HG02870 (cell line): ENCODE data around the gene ZDHHC18.
"Not testable (repeated sequence)": the region's sequence is repeated elsewhere in the genome, so short reads cannot be mapped to it uniquely, and the experiment has no call there.

Source experiments
- ATAC-seq: cut with Tn5 transposase; IDR thresholded peaks from one replicate; pipeline ENCODE4 v1.9.1; 2021; ENCODE audit warnings: mild to moderate bottlenecking, moderate library complexity; ENCODE audit not compliant: unreplicated experiment

Gene ZDHHC18

DNA sequence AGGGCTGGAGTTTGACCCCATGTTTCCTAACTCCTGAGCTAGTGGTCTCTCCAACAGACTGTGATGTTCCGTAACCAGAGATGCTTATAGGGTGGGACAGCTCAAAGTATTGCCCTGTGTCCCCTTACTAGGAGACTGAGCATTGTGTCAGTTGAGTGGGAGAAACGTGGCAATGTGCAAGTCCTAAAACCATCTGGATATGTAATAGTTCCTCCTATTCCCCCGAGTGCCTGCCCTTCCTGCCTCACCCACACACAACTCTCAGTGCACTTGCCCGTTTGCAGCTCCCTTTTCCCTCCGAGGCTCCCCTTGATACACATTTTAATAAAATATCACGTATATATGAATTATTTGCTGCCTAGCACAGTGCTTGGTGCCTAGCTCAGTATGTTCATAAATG, 35.3 kb upstream of the ZDHHC18 start:
- ATAC-seq: no peak

DNA sequence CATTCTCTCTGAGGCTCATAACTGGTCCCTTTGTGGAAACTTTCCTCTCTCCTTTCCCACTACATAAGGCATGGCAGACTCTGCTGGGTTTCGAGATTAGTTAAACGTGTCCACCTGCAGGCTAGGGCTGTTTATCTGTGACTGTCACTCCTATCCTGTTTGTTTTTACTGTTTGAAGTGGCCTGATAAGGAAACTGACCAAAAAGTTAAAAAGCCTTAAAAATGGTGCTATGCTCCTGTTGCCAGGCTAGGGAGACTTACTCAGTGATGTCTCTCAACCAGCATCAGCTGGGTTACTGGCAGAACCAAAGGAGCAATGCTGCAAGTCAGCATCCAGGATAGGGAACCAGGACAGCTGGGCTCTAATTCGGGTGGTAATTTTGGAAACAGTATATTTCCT, 34.9 kb upstream of the ZDHHC18 start:
- ATAC-seq: no peak

GRCh38 chr1:26792924-26793323, 33.6 kb upstream of the ZDHHC18 start:
- no peak for ATAC-seq

DNA sequence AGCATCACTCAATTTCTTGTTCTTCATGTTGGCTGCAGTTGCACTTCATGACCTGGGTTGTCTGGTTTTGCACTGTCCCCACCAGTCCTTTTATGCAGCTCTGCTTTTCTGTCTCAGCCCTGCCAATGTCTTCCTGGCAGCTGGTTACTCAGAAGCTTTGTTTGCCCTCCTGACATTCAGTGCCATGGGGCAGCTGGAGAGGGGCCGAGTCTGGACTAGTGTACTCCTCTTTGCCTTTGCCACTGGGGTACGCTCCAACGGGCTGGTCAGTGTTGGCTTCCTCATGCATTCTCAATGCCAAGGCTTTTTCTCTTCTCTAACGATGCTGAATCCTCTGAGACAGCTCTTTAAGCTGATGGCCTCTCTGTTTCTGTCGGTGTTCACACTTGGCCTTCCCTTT, 32.1 kb upstream of the ZDHHC18 start:
- ATAC-seq: no peak

GRCh38 chr1:26797627-26798026, 28.9 kb upstream of the ZDHHC18 start:
- ATAC-seq: no peak

GRCh38 chr1:26799479-26800142, 26.9 kb upstream of the ZDHHC18 start:
- ATAC-seq: no peak

- ATAC-seq: not testable (repeated sequence)
Observed at GRCh38 chr1:26803932-26804331, 22.6 kb upstream of the ZDHHC18 start.

DNA sequence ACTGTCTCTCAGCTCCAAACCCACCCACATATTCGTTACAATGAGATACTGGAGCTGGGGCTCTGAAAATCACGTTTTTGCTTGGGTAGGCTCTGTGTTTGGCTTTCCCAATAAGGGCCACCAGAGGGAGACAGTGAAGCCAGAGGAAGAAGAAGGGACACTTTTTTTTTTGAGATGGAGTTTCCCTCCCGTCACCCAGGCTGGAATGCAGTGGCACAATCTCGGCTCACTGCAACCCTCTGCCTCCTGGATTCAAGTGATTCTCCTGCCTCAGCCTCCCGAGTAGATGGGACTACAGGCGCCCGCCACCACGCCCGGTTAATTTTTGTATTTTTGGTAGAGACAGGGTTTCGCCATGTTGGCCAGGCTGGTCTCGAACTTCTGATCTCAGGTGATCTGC, 16.4 kb upstream of the ZDHHC18 start:
- not testable (repeated sequence) for ATAC-seq

- no peak for ATAC-seq
Observed at GRCh38 chr1:26811057-26811456, 15.4 kb upstream of the ZDHHC18 start.

- no peak for ATAC-seq
Observed at GRCh38 chr1:26811708-26812107, 14.8 kb upstream of the ZDHHC18 start.

DNA sequence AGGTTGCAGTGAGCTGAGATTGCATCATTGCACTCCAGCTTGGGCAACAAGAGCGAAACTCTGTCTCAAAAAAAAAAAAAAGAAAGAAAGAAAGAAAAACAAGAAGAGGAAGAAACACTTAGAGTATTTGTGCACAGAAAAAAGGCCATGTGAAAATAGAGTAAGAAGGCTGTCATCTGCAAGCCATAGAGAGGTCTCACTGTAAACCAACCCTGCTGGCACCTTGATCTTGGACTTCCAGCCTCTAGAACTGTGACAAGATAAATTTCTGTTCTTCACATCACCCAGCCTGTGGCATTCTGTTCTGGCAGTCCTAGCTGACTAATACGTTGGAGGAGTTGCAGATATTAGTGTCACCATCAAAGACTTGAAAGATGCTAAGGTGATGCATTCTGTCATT, 12.1 kb upstream of the ZDHHC18 start:
- ATAC-seq: no peak

DNA sequence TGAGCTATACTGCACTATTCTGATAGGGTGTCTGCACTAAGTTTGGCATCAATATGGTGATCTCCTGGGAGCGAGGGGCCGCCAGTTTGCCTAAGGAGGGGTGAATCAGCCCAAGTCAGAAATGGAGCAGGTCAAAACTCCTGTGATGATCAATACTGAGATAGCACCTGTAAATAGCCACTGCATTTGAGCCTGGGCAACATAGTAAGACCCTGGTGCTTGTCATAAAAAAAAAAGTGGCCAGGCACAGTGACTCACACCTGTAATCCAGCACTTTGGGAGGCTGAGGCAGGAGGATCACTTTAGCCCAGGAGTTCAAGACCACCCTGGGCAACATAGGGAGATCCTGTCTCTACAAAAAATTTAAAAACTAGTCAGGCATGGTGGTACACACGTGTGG, 11.6 kb upstream of the ZDHHC18 start:
- no peak for ATAC-seq

GRCh38 chr1:26820784-26821269, 5.7 kb upstream of the ZDHHC18 start:
- peak; percentile 71 for ATAC-seq

GRCh38 chr1:26822737-26823395, 3.6 kb upstream of the ZDHHC18 start:
- ATAC-seq: no peak

DNA sequence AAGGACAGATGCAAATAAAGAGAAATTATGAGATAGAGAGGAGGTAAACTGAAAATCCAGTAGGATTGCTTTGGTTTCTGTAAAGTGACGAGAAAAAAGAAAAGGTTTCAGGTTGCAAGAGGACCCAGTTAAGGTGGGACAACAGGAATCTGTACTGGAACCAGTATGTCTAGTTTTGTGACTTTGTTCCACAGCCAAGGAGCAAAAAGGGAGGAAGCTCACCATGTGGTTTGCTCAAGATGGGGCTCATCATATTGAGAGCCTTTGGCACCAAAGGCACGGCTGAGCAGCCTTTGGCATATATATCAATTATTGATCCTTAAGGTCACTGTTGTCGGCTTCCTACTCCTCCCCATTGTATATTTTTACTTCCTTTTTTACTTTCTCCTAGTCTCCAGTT, 1.8 kb upstream of the ZDHHC18 start:
- no peak for ATAC-seq

GRCh38 chr1:26827106-26827604, 667 bp downstream of the ZDHHC18 start:
- ATAC-seq: no peak

DNA sequence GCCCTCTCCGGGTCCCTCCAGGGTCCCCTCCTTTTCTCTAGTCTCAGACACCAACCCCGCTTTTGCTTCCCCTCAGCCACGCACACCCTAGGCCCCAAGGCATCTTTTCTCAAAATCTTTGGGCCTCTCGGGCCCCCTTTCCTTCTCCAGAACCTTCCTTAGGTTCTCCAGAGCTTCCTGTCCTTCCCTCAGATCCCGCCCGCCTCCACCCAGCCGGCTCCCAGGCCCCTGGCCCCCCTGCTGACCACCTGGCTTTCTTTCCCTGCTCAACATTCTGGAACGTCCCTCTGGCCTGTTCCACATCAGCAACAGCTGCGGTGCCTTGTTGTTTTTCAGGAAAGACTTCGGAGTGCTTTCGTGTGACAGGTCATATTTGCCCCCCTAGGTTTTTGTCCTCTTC, 1.2 kb downstream of the ZDHHC18 start:
- no peak for ATAC-seq

GRCh38 chr1:26828411-26828991, 2.0 kb downstream of the ZDHHC18 start:
- ATAC-seq: no peak

- ATAC-seq: no peak
Observed at GRCh38 chr1:26829184-26829911, 2.9 kb downstream of the ZDHHC18 start.

GRCh38 chr1:26831059-26831458, 4.6 kb downstream of the ZDHHC18 start:
- no peak for ATAC-seq

- no peak for ATAC-seq
Observed at GRCh38 chr1:26831546-26832248, 5.2 kb downstream of the ZDHHC18 start.
